HFF-Myc (cell line): Measurements from ENCODE around the gene IPO7.
"Not testable (repeated sequence)": the region's sequence is repeated elsewhere in the genome, so short reads cannot be mapped to it uniquely, and the experiment has no call there.

Experiments
- DNase-seq: peaks from one replicate; pipeline ENCODE4 v3.0.0-alpha.2; 2011; ENCODE audit warnings: low read depth; ENCODE audit errors: extremely low read depth
- H3K4me3 ChIP-seq: replicated peaks from 2 replicates; pipeline ENCODE4 v1.5.1; 2011; ENCODE audit warnings: low read depth, mild to moderate bottlenecking, control low read depth, low read length
- CTCF ChIP-seq: IDR thresholded peaks from 2 replicates; pipeline ENCODE4 v1.5.1; 2012; ENCODE audit warnings: mild to moderate bottlenecking, low read depth, low read length, control low read depth; ENCODE audit errors: missing control alignments

IPO7 gene

DNA sequence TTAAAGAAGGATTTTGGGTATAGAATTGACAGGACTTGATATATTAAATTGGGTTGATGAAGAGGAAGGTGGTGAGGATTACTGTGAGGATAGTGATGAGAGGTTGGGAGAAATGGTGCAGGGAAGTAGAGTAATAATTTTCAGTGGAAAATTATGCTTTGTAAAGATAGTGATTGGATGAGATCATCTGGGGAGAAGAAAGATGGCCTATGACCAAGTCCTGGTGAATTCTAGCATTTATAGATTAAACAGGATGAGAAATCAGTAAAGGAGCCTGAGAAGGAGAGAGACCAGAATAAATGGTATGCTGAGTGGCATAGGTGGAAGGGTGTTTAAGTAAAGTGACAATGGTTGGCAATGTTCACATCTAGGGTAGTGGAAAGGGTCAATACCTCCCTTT is 15.0 kb downstream of the IPO7 start:
- no peak for DNase-seq
- TF ChIP-seq CTCF: no peak
- H3K4me3 ChIP-seq: no peak overlapping the region

- DNase-seq, H3K4me3 ChIP-seq: not testable (repeated sequence)
Observed at GRCh38 chr11:9401884-9402283, 17.4 kb downstream of the IPO7 start.

- no peak for DNase-seq
- no peak overlapping the region for H3K4me3 ChIP-seq
- TF ChIP-seq CTCF: no peak
Observed at GRCh38 chr11:9428706-9429105, 44.3 kb downstream of the IPO7 start.

GRCh38 chr11:9438611-9439010 is 54.2 kb downstream of the IPO7 start:
- DNase-seq: no peak
- no peak for TF ChIP-seq CTCF
- no peak overlapping the region for H3K4me3 ChIP-seq

- H3K4me3 ChIP-seq: no peak overlapping the region
- DNase-seq: no peak
- TF ChIP-seq CTCF: no peak
Observed at GRCh38 chr11:9446230-9446629, 61.8 kb downstream of the IPO7 start.

GRCh38 chr11:9448576-9449352 is 64.3 kb downstream of the IPO7 start:
- DNase-seq: no peak
- no peak overlapping the region for H3K4me3 ChIP-seq
- TF ChIP-seq CTCF: no peak

GRCh38 chr11:9452023-9452422 is 67.6 kb downstream of the IPO7 start:
- not testable (repeated sequence) for H3K4me3 ChIP-seq, DNase-seq

- H3K4me3 ChIP-seq: no peak overlapping the region
- TF ChIP-seq CTCF: no peak
- no peak for DNase-seq
Observed at GRCh38 chr11:9455722-9456121, 71.3 kb downstream of the IPO7 start.
